ENCODE measurements around the gene CD6. TPM values are rescaled to one million over a fixed set of nuclear protein-coding genes. Genes with fewer than 3 reads are reported as not detected.

The CD6 gene
- total RNA-seq, 2 donors from 2014 or later: 0.43 to 0.93 TPM

GRCh38 chr11:61037441-61038093 is 66.1 kb downstream of the CD6 start:
- intact Hi-C loops (cut with DNase I): no loop called here
- peak; percentile 61 for DNase-seq (ENCODE audit: low spot score)

- DNase-seq (ENCODE audit: low spot score): peak; percentile 12
- intact Hi-C loops (cut with DNase I): no loop called here
These were observed 68.4 kb downstream of the CD6 start for GRCh38 chr11:61039916-61040315.

- DNase-seq (ENCODE audit: low spot score): peak; percentile 75
- intact Hi-C loops (cut with DNase I): no loop called here
These were observed 70.5 kb downstream of the CD6 start for GRCh38 chr11:61041755-61042518.

- intact Hi-C loops (cut with DNase I): no loop called here
- no peak for DNase-seq (ENCODE audit: low spot score)
These were observed 71.1 kb downstream of the CD6 start for GRCh38 chr11:61042537-61042936.

- DNase-seq (ENCODE audit: low spot score): peak; percentile 54
- intact Hi-C loops (cut with DNase I): no loop called here
These were observed 71.6 kb downstream of the CD6 start for GRCh38 chr11:61042961-61043540.

- peak; percentile 3 for DNase-seq (ENCODE audit: low spot score)
- intact Hi-C loops (cut with DNase I): no loop called here
These were observed 73.8 kb downstream of the CD6 start for GRCh38 chr11:61045271-61045670.

GRCh38 chr11:61046833-61047232 is 75.4 kb downstream of the CD6 start:
- DNase-seq (ENCODE audit: low spot score): peak; percentile 13
- intact Hi-C loops (cut with DNase I): no loop called here

GRCh38 chr11:61048368-61049062 is 77.0 kb downstream of the CD6 start:
- peak; percentile 12 for DNase-seq (ENCODE audit: low spot score)
- intact Hi-C loops (cut with DNase I): no loop called here

GRCh38 chr11:61049063-61049377 is 77.5 kb downstream of the CD6 start:
- no peak for DNase-seq (ENCODE audit: low spot score)
- intact Hi-C loops (cut with DNase I): no loop called here

- peak; percentile 41 for DNase-seq (ENCODE audit: low spot score)
- intact Hi-C loops (cut with DNase I): no loop called here
These were observed 78.4 kb downstream of the CD6 start for GRCh38 chr11:61049859-61050258.

GRCh38 chr11:61052182-61052972 is 80.9 kb downstream of the CD6 start:
- intact Hi-C loops (cut with DNase I): no loop called here
- DNase-seq (ENCODE audit: low spot score): peak; percentile 53

GRCh38 chr11:61053191-61053590 is 81.7 kb downstream of the CD6 start:
- peak; percentile 64 for DNase-seq (ENCODE audit: low spot score)
- intact Hi-C loops (cut with DNase I): no loop called here

- no peak for DNase-seq (ENCODE audit: low spot score)
- intact Hi-C loops (cut with DNase I): no loop called here
These were observed 83.0 kb downstream of the CD6 start for GRCh38 chr11:61054513-61054912.

- intact Hi-C loops (cut with DNase I): no loop called here
- peak; percentile 37 for DNase-seq (ENCODE audit: low spot score)
These were observed 83.6 kb downstream of the CD6 start for GRCh38 chr11:61054927-61055562.

- intact Hi-C loops (cut with DNase I): no loop called here
- DNase-seq (ENCODE audit: low spot score): peak; percentile 43
These were observed 84.3 kb downstream of the CD6 start for GRCh38 chr11:61055776-61056175.

GRCh38 chr11:61056571-61056970 is 85.1 kb downstream of the CD6 start:
- intact Hi-C loops (cut with DNase I): no loop called here
- DNase-seq (ENCODE audit: low spot score): peak; percentile 58

- intact Hi-C loops (cut with DNase I): no loop called here
- DNase-seq (ENCODE audit: low spot score): peak; percentile 67
These were observed 85.5 kb downstream of the CD6 start for GRCh38 chr11:61056981-61057380.

- DNase-seq (ENCODE audit: low spot score): peak; percentile 42
- intact Hi-C loops (cut with DNase I): no loop called here
These were observed 86.1 kb downstream of the CD6 start for GRCh38 chr11:61057615-61058014.
